Natural killer cell (primary cell): ENCODE data around the gene RALY. TPM values are rescaled to one million over a fixed set of nuclear protein-coding genes. Genes with fewer than 3 reads are reported as not detected.

Experiments
- ATAC-seq, 3 donors: fragments of 150-1000 bp in 2 of 3; fragments of 200-7000 bp in 1 of 3; cut with Tn5 transposase; 1 replicate in 1 of 3; 2 replicates in 2 of 3; pipeline ENCODE4 v1.10.0; 2021; ENCODE audit warnings: mild to moderate bottlenecking in 2 of 3, moderate library complexity in 2 of 3
- DNase-seq, 2 donors: peaks; one replicate each; pipeline versions ENCODE4 v3.0.0 to v3.0.0-alpha.2; 2013 to 2021; ENCODE audit warnings: mixed read lengths in 1 of 2
- H3K27ac ChIP-seq: one replicate; pipeline ENCODE4 v1.5.1; 2013; ENCODE audit warnings: mild to moderate bottlenecking, low read length
- H3K27me3 ChIP-seq: one replicate; pipeline ENCODE4 v1.6.1; 2013; ENCODE audit warnings: low read length; ENCODE audit not compliant: control insufficient read depth, insufficient read depth
- H3K36me3 ChIP-seq: one replicate; pipeline ENCODE4 v1.6.1; 2013; ENCODE audit warnings: low read length; ENCODE audit not compliant: control insufficient read depth, insufficient read depth
- H3K4me1 ChIP-seq: one replicate; pipeline ENCODE4 v1.6.1; 2013; ENCODE audit warnings: low read length; ENCODE audit not compliant: control insufficient read depth, insufficient read depth
- H3K4me3 ChIP-seq: one replicate; pipeline ENCODE4 v1.5.1; 2013; ENCODE audit warnings: low read length
- H3K9me3 ChIP-seq: one replicate; pipeline ENCODE4 v1.6.1; 2013; ENCODE audit warnings: low read length; ENCODE audit not compliant: control insufficient read depth, insufficient read depth
- H3K27ac Mint-ChIP-seq, 2 donors: one replicate each; pipeline ENCODE4 v1.8.0; 2022; ENCODE audit warnings: mild to moderate bottlenecking in 2 of 2, mixed read lengths in 2 of 2, moderate library complexity in 1 of 2
- H3K27me3 Mint-ChIP-seq, 2 donors: one replicate each; pipeline ENCODE4 v1.8.0; 2022; ENCODE audit warnings: low read depth in 2 of 2, mixed read lengths in 2 of 2
- H3K36me3 Mint-ChIP-seq: one replicate; pipeline ENCODE4 v1.8.0; 2022; ENCODE audit warnings: mixed read lengths
- H3K4me1 Mint-ChIP-seq, 2 donors: one replicate each; pipeline ENCODE4 v1.8.0; 2022; ENCODE audit warnings: mixed read lengths in 2 of 2
- H3K4me3 Mint-ChIP-seq: one replicate; pipeline ENCODE4 v1.8.0; 2022; ENCODE audit warnings: mild to moderate bottlenecking, moderate library complexity, mixed read lengths
- H3K9me3 Mint-ChIP-seq, 2 donors: one replicate each; pipeline ENCODE4 v1.8.0; 2022; ENCODE audit warnings: mixed read lengths in 2 of 2
- CTCF ChIP-seq: fragments of 200-600 bp; IDR thresholded peaks from one replicate; pipeline ENCODE4 v1.8.0; 2022; ENCODE audit warnings: antibody characterized with exemption
- WGBS: methylation state at CpG from one replicate; pipeline ENCODE4 v1.1.7; 2013; ENCODE audit warnings: missing lambda C conversion rate; ENCODE audit not compliant: insufficient coverage; 5-methylcytosine and 5-hydroxymethylcytosine counted together
- intact Hi-C: fragments of 100-400 bp; cut with micrococcal nuclease; formaldehyde crosslinking; loops from one replicate; pipeline ENCODE4 v1.14.2; 2022
- total RNA-seq, 4 donors: library from RNA; stranded (reverse); fragments of 120-200 nt in 1 of 4; gene quantifications; one replicate each; pipeline versions ENCODE4 v1.2.3 to v1.2.4, GENCODE V29; 2013 to 2022

Gene RALY
- total RNA-seq, 3 donors from 2014 or later (not counting 1 experiment from before 2014, with no cell fraction given), result 194 to 204 (median 198) TPM

- Histone ChIP-seq H3K27me3 (no peaks in the 10 kb centered on the region), H3K36me3 (no peaks in the 10 kb centered on the region), H3K4me3 (no peak overlapping the region), H3K27ac (no peak overlapping the region), H3K4me1 (peaks cover 33% of the 10 kb centered on the region), H3K9me3 (no peaks in the 10 kb centered on the region)
- H3K9me3 Mint-ChIP-seq, result no peaks in the 10 kb centered on the region
- H3K36me3 Mint-ChIP-seq, result no peaks in the 10 kb centered on the region
- H3K4me3 Mint-ChIP-seq, result no peak overlapping the region
- peaks cover 80 to 87% of the 10 kb centered on the region in 2 donors for H3K4me1 Mint-ChIP-seq
- ATAC-seq, result no peak
- H3K27ac Mint-ChIP-seq, result peak overlapping the region; percentile 69 to 76
- H3K27me3 Mint-ChIP-seq, result no peaks in the 10 kb centered on the region
- intact Hi-C loops, result no loop called here
- DNase-seq, result no peak
- WGBS, result 93% methylated on average over 5 of the region's 5 CpGs
- TF ChIP-seq CTCF, result no peak
Observed at GRCh38 chr20:34016736-34017135, 23.0 kb downstream of the RALY start.

- no peaks in the 10 kb centered on the region for H3K36me3 Mint-ChIP-seq
- DNase-seq (no peak), ATAC-seq (no peak)
- no peaks in the 10 kb centered on the region for H3K9me3 Mint-ChIP-seq
- Histone ChIP-seq H3K36me3 (no peaks in the 10 kb centered on the region), H3K27ac (no peak overlapping the region), H3K9me3 (no peaks in the 10 kb centered on the region), H3K27me3 (no peaks in the 10 kb centered on the region), H3K4me3 (no peak overlapping the region), H3K4me1 (peaks cover 33% of the 10 kb centered on the region)
- H3K4me1 Mint-ChIP-seq, result peaks cover 82 to 89% of the 10 kb centered on the region in 2 donors
- H3K27me3 Mint-ChIP-seq, result no peaks in the 10 kb centered on the region
- intact Hi-C loops, result no loop called here
- 100% methylated on average over 1 of the region's 1 CpG for WGBS
- no peak for TF ChIP-seq CTCF
- H3K4me3 Mint-ChIP-seq, result no peak overlapping the region
- H3K27ac Mint-ChIP-seq, result peak overlapping the region; percentile 69 to 76
Observed at GRCh38 chr20:34017610-34018009, 23.9 kb downstream of the RALY start.

GRCh38 chr20:34018166-34018565 is 24.5 kb downstream of the RALY start:
- Histone ChIP-seq H3K4me1 (peaks cover 37% of the 10 kb centered on the region), H3K36me3 (no peaks in the 10 kb centered on the region), H3K27me3 (no peaks in the 10 kb centered on the region), H3K9me3 (no peaks in the 10 kb centered on the region), H3K27ac (no peak overlapping the region), H3K4me3 (no peak overlapping the region)
- TF ChIP-seq CTCF, result no peak
- intact Hi-C loops, result no loop called here
- no peak for ATAC-seq
- whole genome bisulfite sequencing, result 38% methylated on average over 1 of the region's 1 CpG
- H3K27ac Mint-ChIP-seq, result peak overlapping the region; percentile 69 to 76
- no peaks in the 10 kb centered on the region for H3K36me3 Mint-ChIP-seq
- no peak overlapping the region for H3K4me3 Mint-ChIP-seq
- DNase-seq, result no peak
- no peaks in the 10 kb centered on the region for H3K27me3 Mint-ChIP-seq
- H3K4me1 Mint-ChIP-seq, result peaks cover 83 to 92% of the 10 kb centered on the region in 2 donors
- H3K9me3 Mint-ChIP-seq, result no peaks in the 10 kb centered on the region

- Histone ChIP-seq H3K4me1 (peaks cover 45% of the 10 kb centered on the region), H3K9me3 (no peaks in the 10 kb centered on the region), H3K27me3 (no peaks in the 10 kb centered on the region), H3K36me3 (no peaks in the 10 kb centered on the region), H3K27ac (no peak overlapping the region), H3K4me3 (no peak overlapping the region)
- Mint-ChIP-seq H3K36me3 (no peaks in the 10 kb centered on the region), H3K4me1 (peaks cover 79 to 90% of the 10 kb centered on the region in 2 donors), H3K27ac (peak overlapping the region; percentile 63 to 76), H3K27me3 (no peaks in the 10 kb centered on the region), H3K9me3 (no peaks in the 10 kb centered on the region), H3K4me3 (peak overlapping the region; percentile 37)
- WGBS, result 73% methylated on average over 3 of the region's 4 CpGs
- peak in 1 of 2 donors; percentile 46 for DNase-seq
- TF ChIP-seq CTCF, result no peak
- intact Hi-C loops, result no loop called here
- ATAC-seq, result peak; percentile 60 to 82 (median 66)
Observed at GRCh38 chr20:34022151-34022838, 28.6 kb downstream of the RALY start.
